ENCODE measurements around the gene FXYD1.
"Not testable (repeated sequence)": the region's sequence is repeated elsewhere in the genome, so short reads cannot be mapped to it uniquely, and the experiment has no call there.

FXYD1 gene

GRCh38 chr19:35125749-35126623, 12.6 kb upstream of the FXYD1 start:
- DNase-seq = no peak

GRCh38 chr19:35126624-35126959, 12.0 kb upstream of the FXYD1 start:
- DNase-seq = no peak

DNA sequence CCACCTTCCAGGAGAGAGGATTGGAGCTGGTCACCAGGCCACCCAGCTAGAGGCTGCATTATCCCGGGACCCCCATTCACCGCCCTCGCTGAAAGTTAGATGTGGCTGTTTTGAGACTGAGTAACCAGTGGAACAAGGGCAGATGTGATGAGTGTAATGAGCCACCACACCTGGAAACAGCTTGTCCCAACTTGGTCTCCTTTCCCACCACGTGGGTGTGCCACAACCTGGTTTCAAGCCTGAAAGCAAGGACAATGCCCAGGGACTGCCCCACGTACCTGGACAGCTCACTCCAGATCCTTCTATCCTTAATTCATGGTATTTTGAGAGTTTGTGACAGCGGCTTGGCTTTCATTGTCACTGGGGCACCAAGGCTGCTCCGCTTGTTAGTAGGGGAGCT, 10.8 kb upstream of the FXYD1 start:
- no peak for DNase-seq

DNA sequence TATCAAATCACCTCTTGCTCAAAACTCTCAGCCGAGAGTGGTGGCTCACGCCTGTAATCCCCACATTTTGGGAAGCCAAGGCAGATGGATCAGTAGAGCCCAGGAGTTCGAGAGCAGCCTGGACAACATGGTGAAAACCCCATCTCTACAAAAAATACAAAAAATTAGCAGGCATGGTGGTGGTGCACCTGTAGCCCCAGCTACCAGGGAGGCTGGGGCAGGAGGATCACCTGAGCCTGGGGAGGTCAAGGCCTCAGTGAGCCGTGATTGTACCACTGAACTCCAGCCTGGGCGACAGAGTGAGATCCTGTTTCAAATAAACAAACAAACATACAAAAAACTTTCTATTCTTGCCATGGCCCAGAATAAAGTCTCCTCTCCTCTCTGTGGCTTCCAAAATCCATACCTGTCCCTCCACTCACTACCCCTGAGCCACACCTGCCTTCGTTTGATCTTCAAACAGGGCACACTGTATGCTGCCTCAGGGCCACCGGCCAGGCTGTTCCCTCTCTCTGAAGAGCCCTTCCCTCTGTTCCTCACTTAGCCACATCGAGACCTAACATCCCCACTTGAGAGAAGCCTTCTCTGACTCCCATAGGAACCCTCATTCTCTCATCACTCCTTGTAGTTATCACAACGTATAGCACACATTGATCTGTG, 10.1 kb upstream of the FXYD1 start:
- DNase-seq = no peak

DNA sequence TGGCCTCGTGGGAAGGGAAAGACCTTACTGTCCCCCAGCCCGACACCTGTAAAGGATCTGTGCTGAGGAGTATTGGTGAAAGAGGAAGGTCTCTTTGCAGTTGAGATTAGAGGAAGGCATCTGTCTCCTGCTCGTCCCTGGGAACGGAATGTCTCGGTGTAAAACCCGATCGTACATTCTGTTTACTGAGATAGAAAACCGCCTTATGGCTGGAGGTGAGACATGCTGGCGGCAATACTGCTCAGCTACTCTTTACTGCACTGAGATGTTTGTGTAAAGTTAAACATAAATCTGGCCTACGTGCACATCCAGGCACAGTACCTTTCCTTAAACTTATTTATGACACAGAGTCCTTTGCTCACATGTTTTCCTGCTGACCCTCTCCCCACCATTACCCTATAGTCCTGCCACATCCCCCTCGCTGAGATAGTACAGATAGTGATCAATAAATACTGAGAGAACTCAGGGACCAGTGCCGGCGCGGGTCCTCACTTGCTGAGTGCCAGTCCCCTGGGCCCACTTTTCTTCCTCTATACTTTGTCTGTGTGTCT, 8.8 kb upstream of the FXYD1 start:
- not testable (repeated sequence) for DNase-seq

- DNase-seq = no peak
Observed at GRCh38 chr19:35130761-35131720, 7.6 kb upstream of the FXYD1 start.

GRCh38 chr19:35132254-35132653, 6.4 kb upstream of the FXYD1 start:
- DNase-seq = no peak

GRCh38 chr19:35133826-35134225, 4.8 kb upstream of the FXYD1 start:
- no peak for DNase-seq

DNA sequence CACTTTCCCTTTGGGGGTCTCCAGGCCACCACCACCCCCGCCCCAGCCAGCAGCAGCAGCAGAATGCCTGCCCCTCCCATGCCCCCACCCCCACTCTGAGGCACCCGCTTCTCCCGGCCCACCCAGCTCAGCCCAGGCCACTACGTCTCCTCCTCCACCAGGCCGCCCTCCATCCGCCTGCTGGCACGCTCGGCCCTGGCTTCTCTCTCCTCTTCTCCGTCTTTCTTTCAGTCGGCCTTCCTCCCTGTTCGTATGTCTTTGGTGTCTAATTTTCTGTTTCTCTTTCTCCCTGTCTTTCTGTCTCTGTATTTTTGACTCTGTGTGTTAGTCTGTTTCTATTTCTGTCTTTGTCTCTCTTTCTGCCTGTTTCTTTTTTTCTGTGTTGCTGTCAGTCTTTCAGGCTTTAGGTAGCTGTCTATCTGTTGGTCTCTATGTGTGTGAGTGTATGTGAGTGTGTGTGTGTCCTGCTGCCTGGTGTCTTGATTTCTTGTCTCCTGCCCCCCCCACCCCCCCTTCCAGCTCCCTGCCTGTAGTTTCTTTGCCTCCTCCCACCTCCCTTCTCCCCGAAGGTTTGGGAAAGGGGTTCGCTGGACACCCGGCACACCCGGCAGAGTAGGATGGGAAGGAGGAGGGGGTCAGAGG, 3.9 kb upstream of the FXYD1 start, which contains the start of gene LGI4:
Gene LGI4, minus strand, starts transcription at position 459 of the 642 bp plus-strand sequence. Its CDS starts 379 bp downstream, at position 80.
- DNase-seq = no peak

GRCh38 chr19:35135389-35135909, 3.2 kb upstream of the FXYD1 start:
- no peak for DNase-seq

- DNase-seq = no peak
Observed at GRCh38 chr19:35136231-35136630, 2.4 kb upstream of the FXYD1 start.

GRCh38 chr19:35136977-35137702, 1.5 kb upstream of the FXYD1 start:
- no peak for DNase-seq

GRCh38 chr19:35140207-35140961, 1.8 kb downstream of the FXYD1 start:
- no peak for DNase-seq

GRCh38 chr19:35140962-35141836, 2.6 kb downstream of the FXYD1 start:
- no peak for DNase-seq

- DNase-seq = no peak
Observed at GRCh38 chr19:35141837-35142605, 3.4 kb downstream of the FXYD1 start.

DNA sequence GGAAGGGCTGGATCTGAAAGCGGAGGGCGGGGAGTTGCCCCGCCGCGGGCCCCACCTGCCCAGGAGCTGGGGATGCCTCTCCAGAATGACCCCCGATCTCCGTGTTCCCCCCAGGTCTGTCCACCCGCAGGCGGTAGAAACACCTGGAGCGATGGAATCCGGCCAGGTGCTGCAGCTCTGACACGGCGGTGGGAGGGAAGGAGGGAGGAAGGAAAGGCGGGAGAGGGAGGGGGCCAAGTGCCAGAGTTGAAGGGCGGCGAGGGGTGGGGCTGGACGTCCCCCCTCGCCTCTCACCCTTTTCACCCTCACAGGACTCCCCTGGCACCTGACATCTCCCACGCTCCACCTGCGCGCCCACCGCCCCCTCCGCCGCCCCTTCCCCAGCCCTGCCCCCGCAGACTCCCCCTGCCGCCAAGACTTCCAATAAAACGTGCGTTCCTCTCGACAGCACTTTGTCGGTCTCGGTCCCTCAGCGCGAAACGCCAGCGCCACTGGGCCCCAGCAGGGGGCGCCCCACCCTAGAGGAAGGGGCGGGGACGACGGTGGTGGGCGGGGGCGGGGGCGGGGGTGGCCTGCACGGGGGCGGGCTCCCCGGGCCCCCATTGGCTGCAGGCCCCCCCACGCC, 4.1 kb downstream of the FXYD1 start:
- DNase-seq = no peak

GRCh38 chr19:35143231-35143715, 4.6 kb downstream of the FXYD1 start, which contains the start of gene FXYD7:
Gene FXYD7 (plus strand): TSS chr19:35143255. CDS start chr19:35143334, 79 bp downstream.
- DNase-seq = no peak

GRCh38 chr19:35143818-35144217, 5.2 kb downstream of the FXYD1 start:
- DNase-seq = no peak

Data from NCI-H1092 (cell line).